Activated T-helper 9 cell treated with anti-CD3 and anti-CD28 coated beads, Interleukin-2, amount 50 U/mL, for 16 hours (primary cell): Measurements from ENCODE around the gene LRAT.
"Not testable (repeated sequence)": the region's sequence is repeated elsewhere in the genome, so short reads cannot be mapped to it uniquely, and the experiment has no call there.

Experiments used
- DNase-seq: peaks from one replicate; pipeline ENCODE4 v3.0.0-alpha.2; 2020; ENCODE audit warnings: low read depth

The LRAT gene

DNA sequence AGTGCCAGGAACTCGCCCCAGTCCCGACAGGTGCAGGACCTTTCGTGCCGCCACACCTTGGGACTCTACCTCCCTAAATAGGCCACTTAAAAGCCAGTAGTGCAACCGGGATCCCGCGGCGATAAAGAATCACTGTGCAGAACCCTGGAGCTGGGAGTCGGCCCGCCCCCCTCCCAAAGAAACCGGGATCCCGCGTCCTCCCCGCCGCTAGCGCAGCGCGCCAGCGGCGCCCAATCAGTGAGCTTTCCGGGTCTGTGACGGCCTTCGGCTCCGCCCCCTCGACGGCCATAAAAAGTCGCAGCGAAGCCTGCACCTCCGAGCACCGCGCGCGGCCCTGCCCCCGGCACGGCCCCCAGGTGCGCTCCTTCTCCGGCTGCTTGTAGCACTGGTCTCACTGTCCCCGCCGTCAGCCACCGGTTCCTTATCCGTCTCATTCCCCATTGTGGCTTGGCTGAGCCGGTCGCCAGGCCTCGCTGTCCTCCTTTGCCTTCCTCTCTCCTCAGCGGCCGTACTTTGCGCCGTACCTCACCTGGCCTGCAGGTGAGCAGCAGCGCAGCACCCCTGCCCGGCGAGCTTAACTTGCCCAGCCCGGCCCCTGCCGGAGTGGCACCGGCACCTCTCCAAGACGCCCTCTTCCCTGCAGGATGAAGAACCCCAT is at the start of gene LRAT:
TSS of gene LRAT (plus strand) at position 318 of the 658 bp plus-strand sequence. CDS start at position 645, 327 bp downstream.
- DNase-seq: no peak

DNA sequence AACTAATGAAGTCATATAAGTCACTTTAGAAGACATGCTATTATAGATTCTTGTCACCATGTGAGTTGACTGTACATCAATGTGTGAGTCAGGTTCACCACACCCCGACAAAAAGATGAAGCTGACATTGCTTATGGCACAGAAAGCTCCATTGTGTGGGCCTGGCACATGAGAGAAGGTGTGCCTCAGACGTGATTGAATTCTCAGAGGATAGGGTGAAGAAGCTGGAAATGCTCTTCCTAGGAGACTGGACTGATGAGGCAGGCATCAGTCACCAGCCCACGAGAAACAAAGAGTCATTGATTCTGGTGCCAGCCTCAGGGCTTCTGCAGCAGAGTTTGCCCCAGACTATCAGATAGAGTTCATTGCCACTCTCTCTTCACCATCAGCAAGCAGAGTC is 35.9 kb upstream of the LRAT start:
- DNase-seq: no peak

DNA sequence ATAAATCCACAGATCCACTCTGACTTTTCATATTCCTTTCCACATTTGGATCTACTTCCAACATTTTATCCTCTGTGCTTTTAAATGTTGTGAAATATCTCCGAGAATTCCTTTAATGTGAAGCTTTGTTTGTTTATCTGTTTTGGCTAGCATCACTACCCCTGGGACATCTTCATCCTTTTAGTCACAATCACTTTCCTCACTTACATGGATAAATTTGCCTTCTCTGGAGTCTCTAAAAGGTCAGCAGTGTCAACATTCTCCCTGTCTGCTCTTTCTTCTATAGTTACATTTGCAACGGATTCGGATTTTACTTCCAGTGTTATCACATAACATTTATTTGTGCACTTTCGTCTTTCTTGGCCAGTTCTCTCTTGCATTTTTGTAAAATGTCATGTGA is 34.2 kb upstream of the LRAT start:
- no peak for DNase-seq

DNA sequence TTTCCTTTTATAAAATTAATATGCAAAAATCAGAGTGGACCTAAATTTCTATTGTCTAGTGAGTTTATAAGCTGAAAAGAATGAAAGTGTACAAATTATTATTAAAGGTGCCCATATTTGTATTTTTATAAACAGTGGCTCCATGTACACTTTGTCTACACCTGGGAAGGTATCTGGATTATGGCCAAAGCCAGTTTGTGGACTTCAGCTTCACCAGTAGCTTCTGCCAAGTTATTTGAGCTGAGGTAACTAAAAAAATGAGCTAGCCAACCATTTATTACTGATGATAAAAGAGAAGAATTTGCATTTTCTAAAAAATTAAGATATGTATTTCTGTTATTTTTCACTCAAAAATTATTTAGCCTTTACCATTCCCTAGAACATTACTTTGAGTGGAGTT is 32.3 kb upstream of the LRAT start:
- DNase-seq: no peak

DNA sequence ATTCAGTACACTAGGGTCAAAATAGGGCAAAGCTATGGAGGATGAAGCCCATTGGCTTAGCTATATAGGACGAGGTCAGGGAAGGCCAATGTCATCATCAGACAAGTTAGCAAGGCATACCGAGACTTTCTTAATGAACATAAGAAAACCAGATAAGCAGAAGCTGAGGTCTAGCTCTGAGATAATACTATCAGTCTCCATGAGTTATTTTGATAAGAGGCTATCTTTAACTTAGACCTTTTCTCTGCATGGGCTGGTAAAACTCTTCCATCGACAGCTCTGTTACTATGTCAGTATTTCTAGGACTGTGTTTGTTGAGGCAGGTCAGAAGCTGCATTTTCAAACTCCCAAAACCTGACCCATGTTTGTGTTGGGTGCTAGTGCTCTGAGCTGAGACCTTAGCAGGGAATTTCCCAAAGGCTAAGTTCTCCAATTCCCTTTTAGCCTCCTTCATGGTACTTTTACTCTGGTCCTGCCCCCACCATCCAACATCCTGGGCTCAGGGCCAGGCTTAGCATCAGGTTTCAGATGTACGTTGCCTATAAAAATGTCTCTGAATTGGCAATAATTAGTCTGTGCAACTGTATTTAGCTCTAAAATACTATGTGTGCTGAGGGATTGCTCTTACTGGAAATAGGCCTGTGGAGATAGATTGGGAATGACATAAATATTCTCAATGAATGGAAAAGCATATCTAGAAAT is 29.3 kb upstream of the LRAT start:
- DNase-seq: no peak

DNA sequence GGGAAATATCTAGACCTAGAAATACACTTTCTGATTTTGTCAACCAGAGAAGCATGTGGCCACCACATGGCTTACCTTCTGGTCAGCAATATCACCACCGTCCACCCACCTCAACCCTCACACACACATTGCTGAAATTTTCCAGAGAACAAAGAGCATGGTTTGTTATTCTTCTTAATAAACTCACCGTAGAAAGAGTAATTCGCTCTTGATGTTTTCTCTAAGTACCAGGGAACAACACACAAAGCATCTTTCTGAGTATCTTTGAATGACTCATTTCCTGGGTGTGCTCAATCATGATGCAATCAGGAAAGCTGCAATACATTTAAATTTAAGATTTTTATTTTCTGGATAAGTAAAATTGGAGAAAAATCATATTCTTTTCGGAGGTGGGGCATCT is 24.7 kb upstream of the LRAT start:
- DNase-seq: no peak

DNA sequence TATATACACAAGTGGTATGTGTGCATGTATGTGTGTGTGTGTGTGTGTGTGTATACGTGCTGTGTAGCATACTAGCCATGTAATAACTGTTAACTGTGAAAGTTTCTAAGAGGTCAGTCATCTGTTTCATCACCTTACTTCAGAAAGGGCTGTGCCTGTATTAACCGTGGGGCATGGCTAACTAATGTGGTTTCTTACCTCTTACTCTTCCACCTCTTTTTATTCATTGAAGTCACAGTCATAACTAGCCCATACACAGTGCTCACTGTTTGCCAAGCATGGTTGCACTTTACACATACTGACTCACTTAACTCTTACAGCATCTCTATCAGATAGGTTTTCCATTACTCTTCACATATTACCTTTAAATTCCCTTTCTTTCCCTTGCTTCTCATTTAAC is 23.7 kb upstream of the LRAT start:
- DNase-seq: no peak

DNA sequence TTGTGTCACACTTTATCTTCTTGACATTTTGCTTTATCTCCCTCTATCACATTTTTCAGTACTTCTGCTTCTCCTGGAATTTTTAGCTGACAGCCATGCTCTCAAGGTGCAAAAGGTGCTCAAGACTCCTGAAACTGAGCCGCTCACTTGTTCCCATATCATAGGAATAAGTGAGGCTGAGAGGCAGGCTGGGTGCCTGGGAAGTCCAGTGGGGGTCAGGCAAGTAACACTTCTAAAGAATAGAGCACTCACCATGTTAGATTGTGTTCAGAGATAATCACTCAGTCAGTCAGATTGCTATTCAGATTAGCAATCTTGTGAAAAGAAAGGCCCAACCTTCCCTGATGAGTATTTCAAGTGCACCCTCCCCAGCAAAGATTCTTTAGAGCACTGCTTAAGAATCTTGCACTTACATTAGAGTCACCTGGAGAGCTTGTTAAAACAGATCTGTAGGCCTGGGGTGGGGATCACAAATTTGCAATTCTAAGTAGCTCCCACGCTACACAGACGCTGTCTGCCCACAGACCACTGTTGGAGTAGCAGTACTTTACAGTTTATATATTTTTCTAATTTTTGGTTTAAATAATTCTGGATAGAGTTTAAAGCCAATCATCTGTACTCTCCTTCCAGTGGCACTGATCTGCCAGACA is 23.1 kb upstream of the LRAT start:
- no peak for DNase-seq

DNA sequence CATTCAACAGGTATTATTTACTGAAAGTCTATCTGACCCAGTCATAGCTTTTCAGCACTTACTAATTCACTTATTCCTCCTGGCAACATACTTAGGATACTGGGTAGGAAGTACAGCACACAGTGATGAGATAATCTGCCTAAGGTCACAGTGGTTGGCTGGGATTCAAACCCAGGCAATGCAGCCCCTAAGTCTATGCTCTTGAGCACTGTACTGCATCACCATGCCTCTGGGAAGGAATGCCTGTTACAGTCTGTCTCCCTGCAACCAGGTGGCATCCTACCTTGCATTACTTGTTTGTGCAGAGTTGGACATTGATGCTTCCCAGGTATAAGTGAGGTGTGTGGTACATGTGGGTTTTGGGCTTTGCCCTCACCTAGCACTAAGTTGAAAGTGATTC is 21.5 kb upstream of the LRAT start:
- DNase-seq: no peak

DNA sequence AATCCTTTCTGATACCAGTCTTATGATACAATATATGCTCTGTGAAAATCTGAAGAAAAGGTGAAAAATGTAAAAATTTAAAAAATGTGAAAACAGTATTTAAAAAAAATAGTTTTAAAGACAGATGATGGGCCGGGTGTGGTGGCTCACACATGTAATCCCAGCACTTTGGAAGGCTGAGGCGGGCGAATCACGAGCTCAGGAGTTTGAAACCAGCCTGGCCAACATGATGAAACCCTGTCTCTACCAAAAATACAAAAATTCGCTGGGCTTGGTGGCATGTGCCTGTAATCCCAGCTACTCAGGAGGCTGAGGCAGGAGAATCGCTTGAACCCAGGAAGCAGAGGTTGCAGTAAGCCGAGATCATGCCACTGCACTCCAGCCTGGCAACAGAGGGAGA is 20.2 kb upstream of the LRAT start:
- DNase-seq: not testable (repeated sequence)

DNA sequence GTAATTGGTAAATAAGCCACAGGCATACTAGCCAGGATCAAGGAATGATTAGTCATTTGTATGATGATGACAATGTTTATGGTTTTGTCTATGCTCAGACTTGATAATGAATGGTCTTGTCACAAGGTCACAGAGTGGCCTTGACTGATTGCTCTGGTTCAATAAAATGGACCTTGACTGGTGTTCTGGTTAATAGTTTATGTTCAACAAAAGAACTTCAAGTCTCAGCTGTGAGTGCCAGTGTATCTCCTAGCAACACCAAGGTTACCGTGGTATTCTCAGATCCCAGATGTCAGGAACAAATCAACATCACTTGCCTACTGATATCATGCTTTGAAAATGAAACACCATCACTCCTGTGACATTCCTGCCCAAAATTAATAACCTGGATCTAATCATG is 16.3 kb upstream of the LRAT start:
- DNase-seq: no peak

DNA sequence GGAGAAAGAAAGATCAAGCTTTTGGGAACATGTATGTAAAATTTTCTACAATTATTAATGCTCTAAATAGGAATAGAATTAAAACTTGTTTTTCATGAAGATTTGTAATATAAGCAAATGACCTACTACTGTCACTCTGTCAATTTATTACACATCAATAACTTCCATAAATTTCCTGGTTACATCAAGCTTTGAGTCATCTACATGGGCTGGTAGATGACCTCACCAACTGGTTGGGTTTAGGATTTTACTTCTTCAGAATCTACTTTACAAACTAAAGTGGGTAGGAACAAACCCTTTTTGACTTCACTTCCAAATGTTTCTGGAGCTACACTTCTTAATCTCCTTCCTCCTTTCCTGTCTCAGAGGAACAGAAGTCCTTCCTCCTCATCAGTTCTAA is 12.0 kb upstream of the LRAT start:
- DNase-seq: no peak

DNA sequence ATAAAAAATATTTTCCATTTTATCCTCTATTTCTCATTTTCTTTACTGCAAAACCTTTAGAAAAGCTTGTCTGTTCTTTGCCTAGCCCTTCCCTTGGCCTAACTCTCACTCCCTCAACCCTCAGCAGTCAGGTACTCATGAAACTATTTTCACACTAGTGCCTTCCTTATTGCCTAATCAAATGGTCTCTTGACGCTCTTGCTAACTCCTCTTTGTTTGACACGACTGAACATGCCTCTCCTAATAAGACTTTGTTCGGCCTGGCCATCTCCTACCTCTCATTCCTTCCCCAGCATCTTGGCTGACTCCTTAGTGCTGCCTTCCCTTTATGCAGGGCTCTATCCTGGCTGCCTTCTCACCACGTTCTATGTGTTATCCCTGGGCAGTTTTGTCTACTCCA is 11.1 kb upstream of the LRAT start:
- DNase-seq: no peak

DNA sequence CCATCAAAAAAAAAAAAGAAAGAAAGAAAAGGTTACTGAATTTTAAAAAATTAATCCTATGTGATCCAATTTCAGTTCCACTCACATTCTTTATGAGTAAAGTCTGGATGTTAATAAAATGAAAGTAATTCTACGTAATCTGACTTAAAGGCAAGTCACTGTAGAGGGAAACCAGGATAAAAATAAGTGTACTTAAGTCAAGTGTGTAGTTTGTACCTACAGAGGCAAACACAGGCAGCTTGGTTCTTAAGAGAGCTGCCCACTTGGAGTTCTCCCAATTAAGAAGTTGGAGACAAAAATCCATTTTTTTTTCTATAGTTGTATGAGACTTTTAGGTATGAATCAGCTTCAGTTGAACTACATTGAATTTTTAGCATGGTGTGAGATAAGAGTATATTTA is 7.0 kb upstream of the LRAT start:
- no peak for DNase-seq

DNA sequence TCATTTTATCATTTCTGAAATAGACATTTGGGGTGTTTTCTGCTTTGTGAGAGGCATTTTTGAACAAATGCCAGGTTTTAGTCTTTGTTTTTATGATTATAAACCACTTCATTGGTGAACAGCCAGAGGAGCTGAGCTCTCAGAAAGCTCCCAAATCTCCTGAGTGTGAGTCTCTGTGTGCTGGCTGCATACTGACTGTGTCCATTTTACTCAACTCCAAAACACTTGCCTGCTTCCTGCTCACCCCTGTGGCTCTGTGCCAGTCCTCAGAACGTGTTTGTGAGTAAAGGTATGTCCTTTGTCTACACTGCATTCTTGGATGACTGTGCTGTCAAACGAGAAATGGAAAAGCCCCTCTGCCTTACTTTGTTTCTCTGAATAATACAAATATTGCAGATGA is 5.4 kb upstream of the LRAT start:
- DNase-seq: no peak

DNA sequence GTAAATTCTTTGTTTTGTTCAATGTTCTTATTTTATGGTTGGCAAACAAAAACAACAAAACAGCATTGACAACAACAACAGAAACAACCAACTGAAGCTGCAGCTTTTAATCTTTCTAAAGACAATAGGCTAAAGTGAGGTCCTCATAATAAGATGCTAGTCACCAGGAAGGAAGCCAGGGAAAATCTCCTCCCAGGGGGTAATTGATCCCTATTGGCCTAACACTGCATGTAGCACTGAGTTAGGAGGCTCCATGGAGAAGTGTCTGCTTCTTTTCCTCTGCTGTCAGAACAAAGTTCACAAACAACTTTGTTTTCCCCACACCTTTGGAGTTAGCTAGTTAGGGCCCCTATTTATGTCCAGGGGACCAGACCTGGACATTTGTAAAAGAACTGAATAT is 4.7 kb upstream of the LRAT start:
- DNase-seq: no peak

DNA sequence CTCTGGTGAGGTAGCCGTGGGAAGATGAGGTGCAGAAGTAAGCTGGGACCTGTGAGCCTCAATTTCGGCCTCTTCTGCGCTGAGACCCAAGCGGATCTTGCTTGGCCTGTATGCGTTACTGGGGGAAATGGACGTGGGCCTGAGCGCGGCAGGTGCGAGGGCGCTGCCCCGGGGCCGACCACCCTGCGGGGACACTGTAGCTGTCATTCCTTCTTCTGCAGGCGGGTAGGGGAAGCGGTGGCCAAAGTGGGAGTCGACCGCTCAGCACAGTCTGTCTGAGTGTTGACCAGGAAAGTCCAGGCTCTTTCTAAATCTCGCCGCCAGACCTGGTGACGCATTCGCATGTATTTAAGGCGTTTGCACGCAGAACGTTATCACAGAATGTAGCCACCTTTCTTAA is 3.3 kb upstream of the LRAT start:
- no peak for DNase-seq

DNA sequence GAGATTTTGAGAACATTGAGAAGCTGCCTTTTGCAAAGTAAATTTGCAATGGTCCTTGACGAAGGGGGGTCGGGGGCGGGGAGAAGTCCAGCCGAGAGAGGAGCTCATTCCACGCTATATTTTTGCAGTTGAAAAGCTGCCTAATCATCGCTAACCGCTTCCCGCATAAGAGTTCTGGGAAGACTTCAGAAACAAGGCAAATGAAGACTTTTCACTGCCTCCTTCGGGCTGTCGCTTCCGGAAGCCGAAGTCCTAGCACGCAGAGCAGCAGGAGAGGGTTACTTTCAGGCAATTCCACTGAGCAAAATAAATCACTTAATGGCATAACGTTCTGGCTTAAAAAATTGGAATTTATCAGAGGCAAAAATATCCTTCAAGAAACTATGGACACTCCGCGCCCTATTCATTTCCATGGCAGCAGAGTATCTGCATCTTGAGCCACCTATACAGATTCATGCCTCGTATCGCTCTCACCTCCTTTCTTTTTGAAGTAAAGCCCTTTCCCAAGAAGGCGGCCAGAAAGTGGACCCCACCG is 2.6 kb upstream of the LRAT start:
- no peak for DNase-seq

DNA sequence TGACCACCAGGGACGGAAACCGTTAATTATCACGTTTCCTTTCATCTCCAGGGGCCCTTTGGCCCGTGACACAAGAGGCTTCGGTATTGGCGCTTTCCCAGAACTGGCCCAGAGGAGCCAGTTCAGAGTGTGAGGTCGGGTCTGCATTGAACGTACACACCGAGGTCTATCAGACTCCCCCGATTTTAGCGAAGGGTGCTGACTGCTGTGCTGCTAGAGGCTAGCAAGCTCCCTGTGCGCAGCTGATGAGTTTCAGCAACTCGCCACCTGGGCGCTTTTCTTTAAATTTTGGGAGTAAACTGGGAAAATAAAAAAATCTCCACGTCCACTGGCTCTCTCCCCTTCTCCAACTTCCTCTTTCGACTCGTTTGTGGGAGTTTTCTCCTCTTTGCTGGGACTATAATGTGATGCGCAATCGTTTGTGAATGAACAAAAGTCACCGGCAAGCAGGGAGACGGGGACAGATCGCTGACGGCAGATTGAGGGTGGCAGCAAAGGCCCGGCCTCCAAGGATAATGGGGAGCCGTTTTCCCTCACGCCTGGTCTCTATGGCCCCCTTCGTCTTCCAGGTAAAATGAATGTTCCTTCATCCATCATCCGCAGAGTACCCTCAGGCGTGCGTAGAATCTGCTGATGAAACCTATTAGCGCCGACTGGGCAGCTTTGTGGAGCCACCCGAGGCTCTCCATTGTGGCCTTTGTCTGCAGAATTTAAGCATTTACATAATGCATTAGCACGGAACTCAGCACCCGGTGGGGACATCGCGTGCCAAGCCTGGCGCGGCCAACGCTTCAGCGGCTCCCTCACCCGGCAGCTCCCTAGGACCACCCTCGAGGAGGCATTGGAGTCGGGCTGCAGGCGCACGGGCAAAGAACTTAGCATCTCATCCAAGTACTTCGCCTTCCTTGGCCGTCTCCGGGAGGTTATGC is 1.6 kb upstream of the LRAT start:
- DNase-seq: no peak

DNA sequence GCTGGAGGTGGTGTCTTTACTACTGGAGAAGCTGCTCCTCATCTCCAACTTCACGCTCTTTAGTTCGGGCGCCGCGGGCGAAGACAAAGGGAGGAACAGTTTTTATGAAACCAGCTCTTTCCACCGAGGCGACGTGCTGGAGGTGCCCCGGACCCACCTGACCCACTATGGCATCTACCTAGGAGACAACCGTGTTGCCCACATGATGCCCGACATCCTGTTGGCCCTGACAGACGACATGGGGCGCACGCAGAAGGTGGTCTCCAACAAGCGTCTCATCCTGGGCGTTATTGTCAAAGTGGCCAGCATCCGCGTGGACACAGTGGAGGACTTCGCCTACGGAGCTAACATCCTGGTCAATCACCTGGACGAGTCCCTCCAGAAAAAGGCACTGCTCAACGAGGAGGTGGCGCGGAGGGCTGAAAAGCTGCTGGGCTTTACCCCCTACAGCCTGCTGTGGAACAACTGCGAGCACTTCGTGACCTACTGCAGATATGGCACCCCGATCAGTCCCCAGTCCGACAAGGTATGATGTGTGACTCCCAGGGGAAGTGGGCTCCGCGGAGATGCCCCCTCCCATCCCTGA is 634 bp downstream of the LRAT start:
- no peak for DNase-seq

DNA sequence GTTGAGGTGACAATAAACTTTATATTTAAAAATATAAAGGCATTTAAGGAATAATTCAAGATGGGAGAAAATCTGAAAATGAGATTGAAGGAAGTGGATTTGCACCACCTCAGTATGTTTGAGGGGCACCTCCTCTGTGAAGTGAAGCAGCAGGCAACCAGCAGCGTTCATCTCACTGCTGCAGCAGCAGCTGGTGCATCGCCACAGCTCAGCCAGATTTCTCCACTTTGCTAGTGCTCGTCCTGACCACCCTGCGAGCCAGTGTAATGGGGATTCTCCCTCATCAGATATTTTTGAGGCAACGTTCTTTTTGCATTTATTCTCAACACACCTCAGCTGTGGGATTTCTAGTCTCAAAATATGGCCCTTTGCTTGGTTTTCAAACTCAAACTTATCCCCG is 13.9 kb downstream of the LRAT start:
- DNase-seq: no peak

DNA sequence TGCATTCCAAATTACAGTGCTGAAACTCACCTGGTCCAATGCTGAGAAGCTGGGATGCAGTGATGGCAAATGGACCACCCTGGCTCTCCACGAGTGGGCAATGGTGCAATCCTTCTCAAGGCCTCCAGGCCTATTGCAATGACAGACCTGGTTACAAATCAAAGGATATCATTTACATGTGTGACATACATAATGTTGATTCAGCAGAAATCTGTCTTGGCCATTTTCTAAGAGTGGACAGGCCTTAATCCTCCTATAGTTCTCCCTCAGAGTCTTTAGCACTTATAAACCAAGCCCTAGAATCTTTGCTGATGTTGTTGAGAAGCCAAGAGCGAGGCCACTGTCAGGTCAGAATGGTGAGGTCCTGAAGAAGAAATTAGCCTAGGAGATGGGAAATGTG is 17.1 kb downstream of the LRAT start:
- DNase-seq: no peak
